Stimulated activated CD8-positive, alpha-beta memory T cell treated with anti-CD3 and anti-CD28 coated beads, Interleukin-12 subunit alpha, Interleukin-12 subunit beta, amount 100 ng/mL, for 24 hours (primary cell): ENCODE results near the gene CCR2.
"Not testable (repeated sequence)": the region's sequence is repeated elsewhere in the genome, so short reads cannot be mapped to it uniquely, and the experiment has no call there.

Experiments
- DNase-seq: peaks from one replicate; pipeline ENCODE4 v3.0.0-alpha.2; 2020; ENCODE audit errors: extremely low read depth

CCR2 gene

GRCh38 chr3:46378426-46378942 lies 24.6 kb downstream of the CCR2 start:
- no peak for DNase-seq

- DNase-seq: no peak
These were observed 26.7 kb downstream of the CCR2 start for GRCh38 chr3:46380471-46381221.

- no peak for DNase-seq
These were observed 27.7 kb downstream of the CCR2 start for GRCh38 chr3:46381625-46382024.

GRCh38 chr3:46383211-46383950 lies 29.5 kb downstream of the CCR2 start:
- DNase-seq: no peak

- no peak for DNase-seq
These were observed 30.0 kb downstream of the CCR2 start for GRCh38 chr3:46383951-46384330.

- no peak for DNase-seq
These were observed 32.3 kb downstream of the CCR2 start for GRCh38 chr3:46386205-46386604.

GRCh38 chr3:46388847-46389246 lies 34.9 kb downstream of the CCR2 start:
- not testable (repeated sequence) for DNase-seq

GRCh38 chr3:46389306-46389705 lies 35.4 kb downstream of the CCR2 start:
- DNase-seq: no peak

- DNase-seq: not testable (repeated sequence)
These were observed 37.6 kb downstream of the CCR2 start for GRCh38 chr3:46391526-46391925.

- no peak for DNase-seq
These were observed 39.1 kb downstream of the CCR2 start for GRCh38 chr3:46393011-46393410.

- no peak for DNase-seq
These were observed 39.9 kb downstream of the CCR2 start for GRCh38 chr3:46393554-46394434.

- DNase-seq: no peak
These were observed 41.3 kb downstream of the CCR2 start for GRCh38 chr3:46395210-46395661.

- no peak for DNase-seq
These were observed 42.0 kb downstream of the CCR2 start for GRCh38 chr3:46395766-46396530.

- no peak for DNase-seq
These were observed 43.2 kb downstream of the CCR2 start for GRCh38 chr3:46397111-46397510.

- DNase-seq: no peak
These were observed 44.5 kb downstream of the CCR2 start for GRCh38 chr3:46398186-46398955.

- no peak for DNase-seq
These were observed 45.2 kb downstream of the CCR2 start for GRCh38 chr3:46399098-46399497.

- no peak for DNase-seq
These were observed 45.6 kb downstream of the CCR2 start for GRCh38 chr3:46399557-46399956.

- no peak for DNase-seq
These were observed 46.3 kb downstream of the CCR2 start for GRCh38 chr3:46400000-46400734.

GRCh38 chr3:46400846-46401245 lies 46.9 kb downstream of the CCR2 start:
- no peak for DNase-seq

GRCh38 chr3:46401579-46401978 lies 47.7 kb downstream of the CCR2 start:
- no peak for DNase-seq
